K562 (cell line): ENCODE measurements around the gene POLD4.

Experiments used
- ATF2 ChIP-seq: sonication (generic); formaldehyde crosslinking; IDR thresholded peaks from 2 replicates; pipeline ENCODE4 v1.8.1; 2022; ENCODE audit warnings: missing genetic modification reagents
- CTCF ChIP-seq, 3 experiments: IDR thresholded peaks in 2 of 3; conservative IDR thresholded peaks in 1 of 3; 2 replicates each; pipeline ENCODE4 v1.5.1; 2011 to 2012; ENCODE audit warnings: low read length in 3 of 3, mild to moderate bottlenecking in 3 of 3, control low read depth in 2 of 3, improper control_type of control experiment in 1 of 3, inconsistent platforms in 1 of 3, low read depth in 1 of 3, mixed read lengths in 1 of 3, moderate library complexity in 1 of 3; ENCODE audit not compliant: insufficient read depth in 2 of 3
- DMBX1 ChIP-seq: fragments of 250-450 bp; sonication (Bioruptor Pico); IDR thresholded peaks from 2 replicates; pipeline ENCODE4 v1.8.0; 2022; ENCODE audit warnings: inconsistent platforms, mild to moderate bottlenecking, moderate library complexity, borderline replicate concordance
- FOXM1 ChIP-seq, 2 experiments: fragments of 450-650 bp in 1 of 2; sonication (generic) in 1 of 2; formaldehyde crosslinking in 1 of 2; IDR thresholded peaks; 2 replicates each; pipeline versions ENCODE4 v1.6.1 to v1.9.0; 2017 to 2022; ENCODE audit warnings: low read depth in 2 of 2, mild to moderate bottlenecking in 2 of 2, missing genetic modification reagents in 1 of 2, moderate library complexity in 1 of 2

- TF ChIP-seq DMBX1 (no peak), ATF2 (no peak), FOXM1 (IDR thresholded peaks at IDR 0.05; ENCODE audit: low read depth) (no peak), FOXM1 (CRISPR knock-in tag; IDR thresholded peaks at IDR 0.05; ENCODE audit: low read depth) (no peak), CTCF (IDR thresholded peaks at IDR 0.05 in 2 of 3, conservative IDR thresholded peaks at IDR 0.05 in 1 of 3; ENCODE audit: insufficient read depth in 2 of 3, low read depth in 1 of 3, low read length in 3 of 3) (no peak)
Observed at GRCh38 chr11:67372993-67373647, 19.8 kb upstream of the POLD4 start, which contains the start of gene CLCF1.
